ENCODE results near the gene RRP8.

RRP8 gene

GRCh38 chr11:6548121-6548520, 55.3 kb downstream of the RRP8 start:
- H3K4me3 ChIP-seq (ENCODE audit: insufficient read depth, low read length, poor library complexity, severe bottlenecking) = no peak overlapping the region
- no peaks in the 10 kb centered on the region for H3K79me2 ChIP-seq (ENCODE audit: insufficient read depth, low read length)
- no peaks in the 10 kb centered on the region for H3K9me2 ChIP-seq (replicated peaks; ENCODE audit: insufficient read depth, low read length)
- no peaks in the 10 kb centered on the region for H3F3A ChIP-seq (ENCODE audit: insufficient read depth)
- H2AFZ ChIP-seq (ENCODE audit: low read depth, low read length, severe bottlenecking) = no peak overlapping the region
- H3K27ac ChIP-seq (ENCODE audit: low read depth, low read length) = no peak overlapping the region
- no peak overlapping the region for H3K4me2 ChIP-seq (ENCODE audit: low read depth, low read length, poor library complexity, severe bottlenecking)
- no peaks in the 10 kb centered on the region for H4K20me1 ChIP-seq (ENCODE audit: low read depth, low read length)
- TF ChIP-seq EZH2phosphoT487 (conservative IDR thresholded peaks at IDR 0.05; ENCODE audit: low read length) = no peak
- TF ChIP-seq CTCF (IDR thresholded peaks at IDR 0.05; ENCODE audit: insufficient read depth, low read length, poor library complexity, severe bottlenecking) = no peak
- H3K27me3 ChIP-seq (ENCODE audit: low read length) = no peaks in the 10 kb centered on the region
- H3K9me3 ChIP-seq (ENCODE audit: insufficient read depth, low read length) = no peaks in the 10 kb centered on the region
- H3K36me3 ChIP-seq (ENCODE audit: low read length) = no peaks in the 10 kb centered on the region; the same call in 1 of the 2 replicates
- H3K9ac ChIP-seq (ENCODE audit: low read length) = no peak overlapping the region

GRCh38 chr11:6547177-6547576, 56.2 kb downstream of the RRP8 start:
- no peak overlapping the region for H3K9ac ChIP-seq (ENCODE audit: low read length)
- H3K27ac ChIP-seq (ENCODE audit: low read depth, low read length) = no peak overlapping the region
- no peak overlapping the region for H3K4me3 ChIP-seq (ENCODE audit: insufficient read depth, low read length, poor library complexity, severe bottlenecking)
- H3K36me3 ChIP-seq (ENCODE audit: low read length) = no peaks in the 10 kb centered on the region; the same call in 1 of the 2 replicates
- no peaks in the 10 kb centered on the region for H4K20me1 ChIP-seq (ENCODE audit: low read depth, low read length)
- H3F3A ChIP-seq (ENCODE audit: insufficient read depth) = no peaks in the 10 kb centered on the region
- H2AFZ ChIP-seq (ENCODE audit: low read depth, low read length, severe bottlenecking) = no peak overlapping the region
- H3K9me2 ChIP-seq (replicated peaks; ENCODE audit: insufficient read depth, low read length) = no peaks in the 10 kb centered on the region
- H3K9me3 ChIP-seq (ENCODE audit: insufficient read depth, low read length) = no peaks in the 10 kb centered on the region
- H3K27me3 ChIP-seq (ENCODE audit: low read length) = no peaks in the 10 kb centered on the region
- no peaks in the 10 kb centered on the region for H3K79me2 ChIP-seq (ENCODE audit: insufficient read depth, low read length)
- TF ChIP-seq CTCF (IDR thresholded peaks at IDR 0.05; ENCODE audit: insufficient read depth, low read length, poor library complexity, severe bottlenecking) = no peak
- no peak for TF ChIP-seq EZH2phosphoT487 (conservative IDR thresholded peaks at IDR 0.05; ENCODE audit: low read length)
- no peak overlapping the region for H3K4me2 ChIP-seq (ENCODE audit: low read depth, low read length, poor library complexity, severe bottlenecking)

- H3K27me3 ChIP-seq (ENCODE audit: low read length) = no peaks in the 10 kb centered on the region
- no peaks in the 10 kb centered on the region for H3K9me2 ChIP-seq (replicated peaks; ENCODE audit: insufficient read depth, low read length)
- H2AFZ ChIP-seq (ENCODE audit: low read depth, low read length, severe bottlenecking) = no peak overlapping the region
- H3F3A ChIP-seq (ENCODE audit: insufficient read depth) = no peaks in the 10 kb centered on the region
- no peak overlapping the region for H3K27ac ChIP-seq (ENCODE audit: low read depth, low read length)
- no peak overlapping the region for H3K9ac ChIP-seq (ENCODE audit: low read length)
- no peak overlapping the region for H3K4me3 ChIP-seq (ENCODE audit: insufficient read depth, low read length, poor library complexity, severe bottlenecking)
- no peaks in the 10 kb centered on the region for H3K79me2 ChIP-seq (ENCODE audit: insufficient read depth, low read length)
- H3K36me3 ChIP-seq (ENCODE audit: low read length) = no peaks in the 10 kb centered on the region; the same call in 1 of the 2 replicates
- H3K4me2 ChIP-seq (ENCODE audit: low read depth, low read length, poor library complexity, severe bottlenecking) = no peak overlapping the region
- H4K20me1 ChIP-seq (ENCODE audit: low read depth, low read length) = no peaks in the 10 kb centered on the region
- TF ChIP-seq CTCF (IDR thresholded peaks at IDR 0.05; ENCODE audit: insufficient read depth, low read length, poor library complexity, severe bottlenecking) = no peak
- no peak for TF ChIP-seq EZH2phosphoT487 (conservative IDR thresholded peaks at IDR 0.05; ENCODE audit: low read length)
- no peaks in the 10 kb centered on the region for H3K9me3 ChIP-seq (ENCODE audit: insufficient read depth, low read length)
Observed at GRCh38 chr11:6546735-6547134, 56.7 kb downstream of the RRP8 start.

Data from SU-DHL-6 (cell line).